Activated CD8-positive, alpha-beta T cell treated with anti-CD3 and anti-CD28 coated beads for 36 hours (primary cell): Measurements from ENCODE around the gene CARD19. TPM values are rescaled to one million over a fixed set of nuclear protein-coding genes. Genes with fewer than 3 reads are reported as not detected.
A peak's percentile ranks its signal among the peaks of the same experiment; 100 is the strongest.

ENCODE experiments used
- ATAC-seq: fragments of 200-7000 bp; cut with Tn5 transposase; one replicate; pipeline ENCODE4 v1.10.0; 2021; ENCODE audit warnings: mild to moderate bottlenecking, moderate library complexity
- CTCF ChIA-PET: fragments of 350-600 bp; sonication (Branson Sonifier 250); formaldehyde crosslinking; loops from one replicate; lab custom pipeline; 2021; ENCODE audit warnings: antibody characterized with exemption; lab: Charles Lee
- POLR2A ChIA-PET: fragments of 350-600 bp; sonication (Branson Sonifier 250); formaldehyde crosslinking; loops from one replicate; lab custom pipeline; 2021; ENCODE audit warnings: antibody characterized with exemption; lab: Charles Lee
- DNase-seq: peaks from one replicate; pipeline ENCODE4 v3.0.0-alpha.2; 2020
- H3K27ac Mint-ChIP-seq: one replicate; pipeline ENCODE4 v1.8.0; 2021; ENCODE audit warnings: mild to moderate bottlenecking, mixed read lengths
- H3K27me3 Mint-ChIP-seq: one replicate; pipeline ENCODE4 v1.8.0; 2021; ENCODE audit warnings: mixed read lengths
- H3K36me3 Mint-ChIP-seq: one replicate; pipeline ENCODE4 v1.8.0; 2021; ENCODE audit warnings: low read depth, mixed read lengths
- H3K4me1 Mint-ChIP-seq: one replicate; pipeline ENCODE4 v1.8.0; 2021; ENCODE audit warnings: low read depth, mixed read lengths
- H3K4me3 Mint-ChIP-seq: one replicate; pipeline ENCODE4 v1.8.0; 2021; ENCODE audit warnings: mild to moderate bottlenecking, moderate library complexity, mixed read lengths
- H3K9me3 Mint-ChIP-seq: one replicate; pipeline ENCODE4 v1.8.0; 2021; ENCODE audit warnings: mixed read lengths
- intact Hi-C: fragments of 100-400 bp; cut with micrococcal nuclease; formaldehyde crosslinking; loops from one replicate; pipeline ENCODE4 v1.10.0; 2022
- total RNA-seq, 2 experiments: library from RNA; stranded (reverse); gene quantifications; one replicate each; pipeline ENCODE4 v1.2.3, GENCODE V29; 2021
- TF ChIP-seq, protein P1 (sequence below): fragments of 200-600 bp; IDR thresholded peaks from one replicate; pipeline ENCODE4 v1.8.0; 2022; ENCODE audit warnings: antibody characterized with exemption, mild to moderate bottlenecking

Gene CARD19
- total RNA-seq, 2 experiments from 2014 or later, result 42.9 to 43.4 TPM

DNA sequence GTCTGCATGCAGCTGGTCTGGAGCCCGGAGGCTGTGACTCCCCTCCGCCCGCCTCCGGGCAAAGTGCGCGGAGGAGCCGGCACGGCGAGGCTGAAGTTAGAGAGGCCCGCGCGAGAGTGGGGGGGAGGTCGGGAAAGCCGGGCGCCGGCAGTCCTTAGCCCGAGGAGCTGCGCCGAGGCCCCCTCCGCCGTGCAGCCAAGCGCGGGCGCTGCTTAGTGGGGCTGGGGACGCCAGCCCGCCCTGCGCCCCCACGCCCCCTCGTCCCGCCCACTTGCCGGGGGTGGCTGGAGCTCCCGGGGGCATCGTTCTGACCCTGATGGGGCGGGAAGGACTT lies 37.6 kb downstream of the CARD19 start:
- ATAC-seq (no peak), DNase-seq (no peak)
- peak overlapping the region; percentile 91 for H3K27ac Mint-ChIP-seq
- H3K36me3 Mint-ChIP-seq, result peaks cover 27% of the 10 kb centered on the region
- H3K9me3 Mint-ChIP-seq, result peaks cover 2% of the 10 kb centered on the region
- TF ChIP-seq, protein P1, sequence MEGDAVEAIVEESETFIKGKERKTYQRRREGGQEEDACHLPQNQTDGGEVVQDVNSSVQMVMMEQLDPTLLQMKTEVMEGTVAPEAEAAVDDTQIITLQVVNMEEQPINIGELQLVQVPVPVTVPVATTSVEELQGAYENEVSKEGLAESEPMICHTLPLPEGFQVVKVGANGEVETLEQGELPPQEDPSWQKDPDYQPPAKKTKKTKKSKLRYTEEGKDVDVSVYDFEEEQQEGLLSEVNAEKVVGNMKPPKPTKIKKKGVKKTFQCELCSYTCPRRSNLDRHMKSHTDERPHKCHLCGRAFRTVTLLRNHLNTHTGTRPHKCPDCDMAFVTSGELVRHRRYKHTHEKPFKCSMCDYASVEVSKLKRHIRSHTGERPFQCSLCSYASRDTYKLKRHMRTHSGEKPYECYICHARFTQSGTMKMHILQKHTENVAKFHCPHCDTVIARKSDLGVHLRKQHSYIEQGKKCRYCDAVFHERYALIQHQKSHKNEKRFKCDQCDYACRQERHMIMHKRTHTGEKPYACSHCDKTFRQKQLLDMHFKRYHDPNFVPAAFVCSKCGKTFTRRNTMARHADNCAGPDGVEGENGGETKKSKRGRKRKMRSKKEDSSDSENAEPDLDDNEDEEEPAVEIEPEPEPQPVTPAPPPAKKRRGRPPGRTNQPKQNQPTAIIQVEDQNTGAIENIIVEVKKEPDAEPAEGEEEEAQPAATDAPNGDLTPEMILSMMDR, result no peak
- POLR2A ChIA-PET, result interaction anchor here (0.6 to 3.0 kb wide), 16 partner anchors 8 to 179 kb away, joined by 3 to 19 read pairs (median 4); partner anchors contain the start of gene CARD19
- intact Hi-C loops, result loop anchor here (5.0 kb wide), 1 partner anchor 36 kb away; the partner anchor contains the start of gene CARD19
- H3K4me1 Mint-ChIP-seq, result peaks cover 60% of the 10 kb centered on the region
- CTCF ChIA-PET, result interaction anchor here (1.0 to 1.3 kb wide), 3 partner anchors 13 to 25 kb away, joined by 3 to 10 read pairs (median 3); no protein-coding TSS in a partner anchor
- peak overlapping the region; percentile 91 for H3K4me3 Mint-ChIP-seq
- H3K27me3 Mint-ChIP-seq, result no peaks in the 10 kb centered on the region

DNA sequence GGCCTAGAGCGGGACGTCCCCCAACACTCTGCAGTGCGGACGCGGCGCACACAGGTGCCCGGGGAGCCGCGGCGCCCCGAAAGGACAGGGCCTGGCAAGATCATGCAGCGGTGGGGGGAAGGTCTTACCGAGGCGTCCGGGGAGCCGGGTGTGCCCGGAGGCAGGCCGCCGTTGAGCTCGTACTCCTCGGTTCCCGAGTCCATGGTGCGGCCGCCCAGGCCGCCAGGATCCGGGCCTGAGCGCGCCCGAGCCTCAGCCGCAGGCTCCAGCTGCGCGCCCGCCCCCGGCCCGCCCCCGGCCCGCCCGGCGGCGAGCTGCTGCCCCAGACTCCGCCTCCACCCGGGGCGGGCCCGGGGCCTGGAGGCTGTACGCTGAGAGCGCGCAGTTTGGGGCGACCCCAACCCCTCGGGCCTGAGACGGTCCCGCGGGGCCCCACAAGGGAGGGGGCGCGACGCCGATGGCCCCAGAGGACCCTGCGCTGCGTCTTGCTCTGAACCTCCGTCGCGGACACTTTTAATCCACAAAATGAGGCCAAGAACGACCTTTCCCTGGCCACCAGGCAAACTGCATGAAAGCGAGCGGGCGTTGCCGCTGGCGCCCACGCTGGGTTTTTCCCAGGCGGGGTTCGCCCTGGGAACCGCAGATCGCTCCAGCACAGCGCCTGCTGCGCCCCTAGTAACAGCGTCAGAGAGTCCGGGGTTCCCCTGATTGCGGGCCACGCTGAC lies 38.2 kb downstream of the CARD19 start, which contains the start of gene NINJ1:
TSS of gene NINJ1 (minus strand) at position 237 of the 725 bp plus-strand sequence. CDS start at position 203, 34 bp downstream.
- Mint-ChIP-seq H3K27ac (peak within 1 kb of the TSS; percentile 93), H3K4me1 (peaks cover 59% of the 10 kb centered on the region), H3K4me3 (peak within 1 kb of the TSS; percentile 91), H3K9me3 (peaks cover 2% of the 10 kb centered on the region), H3K36me3 (peaks cover 27% of the 10 kb centered on the region), H3K27me3 (no peaks in the 10 kb centered on the region)
- ATAC-seq (peak; percentile 79), DNase-seq (peak; percentile 95)
- intact Hi-C loops, result loop anchor here (5.0 kb wide), 1 partner anchor 37 kb away; the partner anchor contains the start of gene CARD19
- ChIA-PET CTCF (interaction anchor here (1.0 to 1.3 kb wide), 3 partner anchors 14 to 26 kb away, joined by 3 to 10 read pairs (median 3); no protein-coding TSS in a partner anchor), POLR2A (interaction anchor here (0.6 to 3.0 kb wide), 16 partner anchors 8 to 179 kb away, joined by 3 to 19 read pairs (median 4); partner anchors contain the start of gene CARD19)
- TF ChIP-seq, protein P1, result no peak

DNA sequence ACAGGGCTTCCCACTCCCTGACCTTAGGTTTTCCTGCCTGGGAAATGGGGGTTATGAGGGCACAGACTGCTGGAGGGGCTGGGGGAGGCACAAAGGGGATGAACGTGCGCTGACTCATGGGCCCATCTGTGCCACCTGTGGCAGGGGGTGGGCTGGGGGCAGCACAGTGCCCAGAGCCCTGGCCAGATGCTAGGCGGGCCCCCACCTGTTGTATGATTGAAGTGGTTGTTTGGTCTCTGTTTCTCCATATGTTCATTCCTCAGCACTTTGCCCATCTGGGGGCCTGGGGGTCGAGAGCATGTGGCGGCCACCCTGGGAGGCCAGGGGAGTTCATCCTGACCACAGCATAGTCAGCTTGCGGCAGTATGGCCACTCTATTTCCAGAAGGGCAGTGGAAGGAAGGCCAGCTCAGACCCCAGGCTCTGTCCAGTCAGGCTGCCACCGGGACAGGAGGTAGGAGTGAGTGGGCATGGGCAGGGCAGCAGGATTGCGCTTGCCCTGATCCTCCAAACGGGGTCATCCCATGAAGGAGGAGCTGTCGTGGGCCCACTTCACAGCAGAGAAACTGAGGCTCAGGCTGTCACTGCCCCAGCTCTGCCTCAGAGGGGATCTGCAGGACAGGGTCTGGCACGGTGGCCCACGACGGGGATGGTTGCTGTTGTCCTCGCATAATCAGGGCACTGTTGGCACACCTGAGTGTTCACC lies 38.9 kb downstream of the CARD19 start:
- peak overlapping the region; percentile 93 for H3K27ac Mint-ChIP-seq
- TF ChIP-seq, protein P1, result no peak
- intact Hi-C loops, result loop anchor here (5.0 kb wide), 1 partner anchor 38 kb away; the partner anchor contains the start of gene CARD19
- H3K4me1 Mint-ChIP-seq, result peaks cover 59% of the 10 kb centered on the region
- peaks cover 27% of the 10 kb centered on the region for H3K36me3 Mint-ChIP-seq
- ATAC-seq (no peak), DNase-seq (no peak)
- ChIA-PET POLR2A (interaction anchor here (0.7 to 3.0 kb wide), 8 partner anchors 8 to 71 kb away, joined by 3 to 19 read pairs (median 5); partner anchors contain the start of gene CARD19), CTCF (interaction anchor here (1.0 to 1.5 kb wide), 3 partner anchors 14 to 26 kb away, joined by 3 to 10 read pairs (median 5); no protein-coding TSS in a partner anchor)
- peak overlapping the region; percentile 91 for H3K4me3 Mint-ChIP-seq
- peaks cover 2% of the 10 kb centered on the region for H3K9me3 Mint-ChIP-seq
- no peaks in the 10 kb centered on the region for H3K27me3 Mint-ChIP-seq

DNA sequence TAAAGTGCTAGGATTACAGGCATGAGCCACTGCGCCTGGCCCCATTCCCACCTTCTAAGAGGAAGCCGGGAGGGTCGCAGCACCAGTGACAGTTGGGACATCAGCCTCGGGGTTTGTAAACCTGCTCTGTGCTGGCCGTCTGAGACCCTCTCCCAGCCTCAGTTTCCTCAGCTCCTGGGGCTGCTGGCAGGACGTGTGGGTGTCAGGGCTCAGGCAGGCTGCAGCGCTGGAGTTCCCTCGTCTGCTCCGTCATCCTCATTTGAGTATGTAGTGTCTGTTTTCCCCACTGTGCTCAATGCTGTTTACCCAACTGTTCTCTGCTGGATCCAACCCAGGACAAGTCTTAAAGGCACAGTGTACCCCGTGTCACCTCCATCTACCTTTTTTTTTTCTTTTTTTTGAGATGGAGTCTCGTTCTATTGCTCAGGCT lies 40.0 kb downstream of the CARD19 start:
- intact Hi-C loops, result no loop called here
- TF ChIP-seq, protein P1, result no peak
- no peak for DNase-seq
- Mint-ChIP-seq H3K4me1 (peaks cover 57% of the 10 kb centered on the region), H3K27me3 (no peaks in the 10 kb centered on the region), H3K36me3 (peaks cover 20% of the 10 kb centered on the region), H3K9me3 (peaks cover 2% of the 10 kb centered on the region), H3K4me3 (no peak overlapping the region), H3K27ac (no peak overlapping the region)
- no peak for ATAC-seq
- POLR2A ChIA-PET, result interaction anchor here (0.8 to 3.0 kb wide), 3 partner anchors 7 to 27 kb away, joined by 3 to 19 read pairs (median 12); no protein-coding TSS in a partner anchor
- CTCF ChIA-PET, result interaction anchor here (1.5 to 1.7 kb wide), 2 partner anchors 18 to 33 kb away, joined by 3 to 5 read pairs; no protein-coding TSS in a partner anchor
